Ovary (tissue), 9 donors: ENCODE data around the gene PAQR7. TPM values are rescaled to one million over a fixed set of nuclear protein-coding genes. Genes with fewer than 3 reads are reported as not detected.

Source experiments
- DNase-seq, 5 donors: peaks; one replicate each; pipeline ENCODE4 v3.0.0-alpha.2; 2019 to 2020
- H3K27ac ChIP-seq, 2 donors: fragments of 200-600 bp; one replicate each; pipeline versions ENCODE4 v1.5.1 to v1.8.0; 2019 to 2022
- H3K27me3 ChIP-seq: fragments of 200-600 bp; one replicate; pipeline ENCODE4 v1.8.0; 2022
- H3K36me3 ChIP-seq: fragments of 200-600 bp; sonication (generic); one replicate; pipeline ENCODE4 v1.5.1; 2019
- H3K4me1 ChIP-seq: one replicate; pipeline ENCODE4 v1.8.1; 2013; ENCODE audit warnings: mild to moderate bottlenecking, moderate library complexity; ENCODE audit not compliant: insufficient read depth
- H3K4me3 ChIP-seq: fragments of 200-600 bp; sonication (generic); one replicate; pipeline ENCODE4 v1.5.1; 2017
- H3K9me3 ChIP-seq, 2 donors: fragments of 200-600 bp in 1 of 2; sonication (generic) in 1 of 2; one replicate each; pipeline versions ENCODE4 v1.5.1 to v1.8.1; 2013 to 2019; ENCODE audit warnings: mild to moderate bottlenecking in 1 of 2, moderate library complexity in 1 of 2
- CTCF ChIP-seq, 3 donors: fragments of 450-650 bp in 2 of 3; fragments of 200-600 bp in 1 of 3; IDR thresholded peaks; one replicate each; pipeline versions ENCODE4 v1.5.1 to v1.8.0; 2016 to 2022; ENCODE audit warnings: antibody characterized with exemption in 3 of 3, mild to moderate bottlenecking in 1 of 3
- EP300 ChIP-seq: sonication (generic); formaldehyde crosslinking; IDR thresholded peaks from one replicate; pipeline ENCODE4 v1.6.1; 2017; ENCODE audit warnings: antibody characterized with exemption
- POLR2A ChIP-seq: fragments of 450-650 bp; IDR thresholded peaks from one replicate; pipeline ENCODE4 v1.6.1; 2017; ENCODE audit warnings: antibody characterized with exemption, mild to moderate bottlenecking, moderate library complexity
- WGBS, 3 donors: extraction: QIAGEN DNeasy Blood & Tissue Kit in 1 of 3; methylation state at CpG; one replicate each; pipeline versions ENCODE4 v1.1.5 to v1.1.7; 2013 to 2017; 5-methylcytosine and 5-hydroxymethylcytosine counted together
- intact Hi-C, 4 donors: fragments of 100-400 bp; cut with DNase I; formaldehyde crosslinking; loops; one replicate each; pipeline versions ENCODE4 v1.11.0 to v1.15.1; 2022 to 2023
- polyA plus RNA-seq, 2 donors: library from polyadenylated mRNA; stranded (reverse); fragments of 200-250 nt in 1 of 2; fragments of 350-450 nt in 1 of 2; fragmentation: Illumina TruSeq in 1 of 2; extraction: RNeasy Lipid Tissue Mini Kit (QIAGEN cat#74804) in 1 of 2; gene quantifications; one replicate each; pipeline ENCODE4 v1.2.3, GENCODE V29; 2013 to 2014
- total RNA-seq, 7 donors: library from RNA; depleted of rRNA in 2 of 7; stranded (reverse); fragments of >200 nt in 2 of 7; fragmentation: NEBNext Ultra II Directional in 3 of 7; extraction: Animal tissue kit (Norgen Biotek cat#: 25700) in 3 of 7; gene quantifications; one replicate each; pipeline versions ENCODE4 v1.1.0 to v1.2.4, GENCODE V29; 2016 to 2023
- donor health status: DM: no; HTN: no; CAD: no; lungs with moderate emphysema.
- donor health status: DM: no; HTN: no; CAD: no.
- donor health status: Bipolar disorder and iron deficiency.
- donor health status: DM: yes; HTN: yes; CAD: no.
- donor health status: DM: no; HTN: no; CAD: no.
- donor health status: DM: yes; HTN: yes; CAD: no.

PAQR7 gene
- total and polyA plus RNA-seq, 9 donors: 8.6 to 98.1 (median 57.7) TPM

- Histone ChIP-seq H3K4me1 (peaks cover 1% of the 10 kb centered on the region), H3K9me3 (no peaks in the 10 kb centered on the region), H3K4me3 (no peak overlapping the region), H3K36me3 (no peaks in the 10 kb centered on the region), H3K27ac (no peak overlapping the region), H3K27me3 (no peaks in the 10 kb centered on the region)
- TF ChIP-seq EP300 (no peak), POLR2A (no peak), CTCF (IDR thresholded peaks at IDR 0.05) (no peak)
- intact Hi-C loops: no loop called here
- 87 to 88% (median 87%) methylated on average over 11 of the region's 11 CpGs for WGBS, 3 donors
- no peak for DNase-seq
These were observed 43.1 kb upstream of the PAQR7 start for GRCh38 chr1:25918615-25919014.

- TF ChIP-seq CTCF (IDR thresholded peaks at IDR 0.05) (no peak), EP300 (no peak), POLR2A (no peak)
- WGBS, 3 donors: 23 to 34% (median 31%) methylated on average over 5 of the region's 5 CpGs
- Histone ChIP-seq H3K4me3 (no peak overlapping the region), H3K9me3 (no peaks in the 10 kb centered on the region), H3K4me1 (peaks cover 1% of the 10 kb centered on the region), H3K27ac (no peak overlapping the region), H3K27me3 (no peaks in the 10 kb centered on the region), H3K36me3 (no peaks in the 10 kb centered on the region)
- no peak for DNase-seq
- intact Hi-C loops: no loop called here
These were observed 42.5 kb upstream of the PAQR7 start for GRCh38 chr1:25917996-25918395.

GRCh38 chr1:25916460-25916859 lies 41.0 kb upstream of the PAQR7 start:
- TF ChIP-seq CTCF (IDR thresholded peaks at IDR 0.05) (no peak), POLR2A (no peak), EP300 (no peak)
- Histone ChIP-seq H3K27me3 (no peaks in the 10 kb centered on the region), H3K36me3 (no peaks in the 10 kb centered on the region), H3K4me1 (no peaks in the 10 kb centered on the region), H3K27ac (no peak overlapping the region), H3K9me3 (no peaks in the 10 kb centered on the region), H3K4me3 (no peak overlapping the region)
- intact Hi-C loops: no loop called here
- no peak for DNase-seq
- WGBS, 3 donors: 84 to 96% (median 92%) methylated on average over 2 of the region's 2 CpGs

GRCh38 chr1:25914074-25914995 lies 38.8 kb upstream of the PAQR7 start:
- Histone ChIP-seq H3K27ac (no peak overlapping the region), H3K4me3 (no peak overlapping the region), H3K4me1 (no peaks in the 10 kb centered on the region), H3K36me3 (no peaks in the 10 kb centered on the region), H3K9me3 (no peaks in the 10 kb centered on the region), H3K27me3 (no peaks in the 10 kb centered on the region)
- intact Hi-C loops: no loop called here
- 89 to 92% (median 90%) methylated on average over 3 of the region's 3 CpGs for WGBS, 3 donors
- no peak for TF ChIP-seq POLR2A
- TF ChIP-seq EP300: no peak
- no peak for TF ChIP-seq CTCF (IDR thresholded peaks at IDR 0.05)
- no peak for DNase-seq
